ENCODE data around the gene PPFIA2. TPM values are rescaled to one million over a fixed set of nuclear protein-coding genes. Genes with fewer than 3 reads are reported as not detected.
A peak's percentile ranks its signal among the peaks of the same experiment; 100 is the strongest.
"Not testable (repeated sequence)": the region's sequence is repeated elsewhere in the genome, so short reads cannot be mapped to it uniquely, and the experiment has no call there.

PPFIA2 gene
- total RNA-seq, 1 donor from 2014 or later: 8.3 TPM

DNA sequence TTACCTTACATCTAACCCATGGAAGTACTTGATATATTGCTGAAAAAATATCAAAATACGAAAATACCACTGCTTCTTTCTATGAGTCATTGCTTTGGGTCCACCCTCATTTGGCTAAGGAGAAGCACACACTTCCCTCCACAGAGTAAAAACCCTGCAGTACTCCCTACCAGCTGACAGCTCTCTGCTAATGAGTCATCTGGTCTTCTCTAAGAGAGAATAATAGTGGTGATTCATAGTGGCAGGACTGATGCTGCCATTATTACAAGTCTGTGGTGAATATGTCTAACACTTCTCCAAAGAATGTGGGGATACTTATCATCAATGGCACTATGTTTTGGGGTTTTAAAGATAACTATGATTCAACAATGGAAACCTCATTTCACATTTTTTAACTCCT is 90.7 kb downstream of the PPFIA2 start:
- H3K27ac Mint-ChIP-seq (ENCODE audit: unreplicated experiment): no peak overlapping the region
- peaks cover 5% of the 10 kb centered on the region for H3K4me1 Mint-ChIP-seq
- DNase-seq (ENCODE audit: low read depth, low spot score): no peak
- no peaks in the 10 kb centered on the region for H3K9me3 Mint-ChIP-seq
- TF ChIP-seq, protein P1, sequence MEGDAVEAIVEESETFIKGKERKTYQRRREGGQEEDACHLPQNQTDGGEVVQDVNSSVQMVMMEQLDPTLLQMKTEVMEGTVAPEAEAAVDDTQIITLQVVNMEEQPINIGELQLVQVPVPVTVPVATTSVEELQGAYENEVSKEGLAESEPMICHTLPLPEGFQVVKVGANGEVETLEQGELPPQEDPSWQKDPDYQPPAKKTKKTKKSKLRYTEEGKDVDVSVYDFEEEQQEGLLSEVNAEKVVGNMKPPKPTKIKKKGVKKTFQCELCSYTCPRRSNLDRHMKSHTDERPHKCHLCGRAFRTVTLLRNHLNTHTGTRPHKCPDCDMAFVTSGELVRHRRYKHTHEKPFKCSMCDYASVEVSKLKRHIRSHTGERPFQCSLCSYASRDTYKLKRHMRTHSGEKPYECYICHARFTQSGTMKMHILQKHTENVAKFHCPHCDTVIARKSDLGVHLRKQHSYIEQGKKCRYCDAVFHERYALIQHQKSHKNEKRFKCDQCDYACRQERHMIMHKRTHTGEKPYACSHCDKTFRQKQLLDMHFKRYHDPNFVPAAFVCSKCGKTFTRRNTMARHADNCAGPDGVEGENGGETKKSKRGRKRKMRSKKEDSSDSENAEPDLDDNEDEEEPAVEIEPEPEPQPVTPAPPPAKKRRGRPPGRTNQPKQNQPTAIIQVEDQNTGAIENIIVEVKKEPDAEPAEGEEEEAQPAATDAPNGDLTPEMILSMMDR (conservative IDR thresholded peaks at IDR 0.05): no peak
- H3K36me3 Mint-ChIP-seq (ENCODE audit: low read depth): no peaks in the 10 kb centered on the region
- no peaks in the 10 kb centered on the region for H3K27me3 Mint-ChIP-seq (ENCODE audit: low read depth)
- H3K4me3 Mint-ChIP-seq: no peak overlapping the region

DNA sequence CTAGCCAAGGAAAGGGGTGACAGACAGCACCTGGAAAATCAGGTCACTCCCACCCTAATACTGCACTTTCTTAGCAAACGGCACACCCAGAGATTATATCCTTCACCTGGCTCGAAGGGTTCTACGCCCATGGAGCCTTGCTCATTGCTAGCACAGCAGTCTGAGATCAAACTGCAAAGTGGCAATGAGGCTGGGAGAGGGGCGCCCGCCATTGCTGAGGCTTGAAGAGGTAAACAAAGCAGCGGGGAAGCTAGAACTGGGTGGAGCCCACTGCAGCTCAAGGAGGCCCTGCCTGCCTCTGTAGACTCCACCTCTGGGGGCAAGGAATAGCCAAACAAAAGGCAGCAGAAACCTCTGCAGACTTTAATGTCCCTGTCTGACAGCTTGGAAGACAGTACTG is 99.8 kb downstream of the PPFIA2 start:
- not testable (repeated sequence) for H3K27ac Mint-ChIP-seq (ENCODE audit: unreplicated experiment); H3K4me3 Mint-ChIP-seq; H3K4me1 Mint-ChIP-seq; H3K27me3 Mint-ChIP-seq (ENCODE audit: low read depth); DNase-seq (ENCODE audit: low read depth, low spot score); H3K9me3 Mint-ChIP-seq; H3K36me3 Mint-ChIP-seq (ENCODE audit: low read depth)

DNA sequence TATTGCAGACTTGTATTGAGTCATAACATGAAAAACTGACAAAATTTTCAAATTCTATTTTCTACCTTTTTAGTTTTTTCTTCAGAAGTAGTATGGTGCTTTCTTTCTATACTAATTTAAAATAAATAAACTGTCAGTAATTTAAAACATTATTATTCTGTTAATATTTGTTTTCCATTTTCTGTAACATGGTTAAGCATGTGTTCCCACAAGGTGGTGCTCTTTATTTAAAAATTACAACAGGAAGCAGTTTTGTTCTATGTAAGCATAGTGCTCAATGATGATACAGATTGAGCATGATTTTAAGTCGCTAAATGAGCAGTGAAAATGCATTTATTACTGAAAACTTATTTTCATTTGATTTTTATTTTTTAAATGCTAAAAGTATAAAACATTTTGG is 114.6 kb downstream of the PPFIA2 start:
- TF ChIP-seq, protein P1 (conservative IDR thresholded peaks at IDR 0.05): peak; percentile 78
- Mint-ChIP-seq H3K27me3 (ENCODE audit: low read depth) (peaks cover 18% of the 10 kb centered on the region), H3K27ac (ENCODE audit: unreplicated experiment) (no peak overlapping the region), H3K4me3 (no peak overlapping the region), H3K9me3 (no peaks in the 10 kb centered on the region), H3K4me1 (no peaks in the 10 kb centered on the region), H3K36me3 (ENCODE audit: low read depth) (no peaks in the 10 kb centered on the region)
- no peak for DNase-seq (ENCODE audit: low read depth, low spot score)

DNA sequence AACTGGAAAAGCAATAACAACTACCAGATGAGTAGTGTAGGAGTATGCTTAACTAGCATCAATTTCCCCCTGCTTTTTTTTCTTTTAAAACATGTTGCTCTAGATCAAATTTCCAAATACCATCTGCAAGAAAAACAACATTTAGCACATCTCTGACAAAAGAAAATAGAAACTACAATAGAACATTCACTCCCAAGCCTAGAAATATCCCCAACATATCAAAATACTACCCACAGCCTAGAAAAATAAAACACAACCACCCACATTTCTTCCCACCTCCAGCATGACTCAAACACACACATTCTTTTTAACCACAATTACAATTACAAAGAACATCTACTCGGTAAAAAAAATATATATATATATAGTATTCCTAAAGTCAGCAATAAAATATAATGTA is 120.0 kb downstream of the PPFIA2 start:
- TF ChIP-seq, protein P1 (conservative IDR thresholded peaks at IDR 0.05): no peak
- DNase-seq (ENCODE audit: low read depth, low spot score): no peak

DNA sequence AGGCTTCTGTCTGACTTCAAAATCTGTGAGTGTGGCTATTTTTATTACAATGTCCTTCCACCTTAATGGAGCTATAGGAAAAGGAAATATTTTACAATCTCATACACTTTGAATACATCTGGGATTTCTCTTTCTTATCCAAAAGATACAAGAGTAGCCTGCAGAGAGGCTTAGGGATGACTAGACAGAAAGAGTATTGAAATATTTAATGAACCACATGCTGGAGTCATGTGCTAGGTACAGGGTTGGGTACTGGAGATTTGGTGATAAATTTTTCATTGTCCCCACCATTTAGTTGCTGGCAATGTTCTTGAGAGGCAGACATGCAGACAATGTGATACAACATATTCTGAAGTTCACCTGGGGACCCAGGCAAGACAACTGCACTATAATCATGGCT is 126.0 kb downstream of the PPFIA2 start:
- TF ChIP-seq, protein P1 (conservative IDR thresholded peaks at IDR 0.05): no peak
- H3K4me3 Mint-ChIP-seq: no peak overlapping the region
- H3K9me3 Mint-ChIP-seq: no peaks in the 10 kb centered on the region

More for the DNA sequence above, 120.0 kb downstream of the PPFIA2 start:
- no peaks in the 10 kb centered on the region for H3K9me3 Mint-ChIP-seq
- H3K27ac Mint-ChIP-seq (ENCODE audit: unreplicated experiment): no peak overlapping the region
- H3K4me1 Mint-ChIP-seq: no peaks in the 10 kb centered on the region
- peaks cover 18% of the 10 kb centered on the region for H3K27me3 Mint-ChIP-seq (ENCODE audit: low read depth)
- no peaks in the 10 kb centered on the region for H3K36me3 Mint-ChIP-seq (ENCODE audit: low read depth)
- no peak overlapping the region for H3K4me3 Mint-ChIP-seq

DNA sequence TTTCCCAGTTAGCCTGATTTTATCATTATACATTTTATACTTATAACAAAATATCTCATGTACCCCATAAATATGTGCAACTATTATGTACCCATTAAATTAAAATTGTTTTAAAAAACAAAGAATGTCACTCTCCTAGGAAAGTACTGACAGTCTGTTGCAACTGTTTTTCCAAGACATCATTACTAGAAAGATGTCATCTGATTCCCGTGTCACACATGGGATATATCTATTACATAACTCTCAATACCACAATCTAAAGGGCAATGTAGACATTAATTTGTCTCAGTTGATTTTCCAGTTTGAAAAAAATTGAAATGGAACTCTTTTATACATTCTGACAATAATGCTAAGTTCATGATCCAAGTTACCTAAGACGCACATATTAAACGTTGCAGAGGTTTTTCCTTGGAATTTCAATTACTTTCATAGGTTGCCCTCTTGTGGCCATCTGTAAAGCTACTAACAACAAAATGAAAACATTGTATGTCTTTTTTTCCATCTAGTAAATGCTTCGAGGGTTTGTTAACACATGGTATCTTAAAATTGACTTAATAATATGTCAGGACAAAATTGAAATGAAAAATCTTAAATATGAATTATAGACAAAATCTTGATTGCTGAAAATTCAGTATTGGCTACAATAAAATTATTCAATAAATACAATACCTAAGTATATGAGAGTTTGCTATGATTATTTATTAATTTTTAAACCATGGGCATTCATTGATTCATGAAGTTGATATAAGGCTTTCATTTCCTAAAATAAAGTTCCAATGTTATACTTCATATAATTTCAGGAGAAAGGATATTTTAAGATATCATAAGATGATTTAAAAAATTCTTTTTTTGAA is 131.6 kb downstream of the PPFIA2 start:
- no peaks in the 10 kb centered on the region for H3K9me3 Mint-ChIP-seq
- DNase-seq (ENCODE audit: low read depth, low spot score): no peak

More for the DNA sequence above, 126.0 kb downstream of the PPFIA2 start:
- Mint-ChIP-seq H3K4me1 (no peaks in the 10 kb centered on the region), H3K27me3 (ENCODE audit: low read depth) (peaks cover 13% of the 10 kb centered on the region), H3K36me3 (ENCODE audit: low read depth) (no peaks in the 10 kb centered on the region), H3K27ac (ENCODE audit: unreplicated experiment) (no peak overlapping the region)
- DNase-seq (ENCODE audit: low read depth, low spot score): no peak

More for the DNA sequence above, 131.6 kb downstream of the PPFIA2 start:
- Mint-ChIP-seq H3K27ac (ENCODE audit: unreplicated experiment) (no peak overlapping the region), H3K36me3 (ENCODE audit: low read depth) (no peaks in the 10 kb centered on the region), H3K4me3 (no peak overlapping the region), H3K4me1 (no peaks in the 10 kb centered on the region), H3K27me3 (ENCODE audit: low read depth) (peaks cover 9% of the 10 kb centered on the region)
- TF ChIP-seq, protein P1 (conservative IDR thresholded peaks at IDR 0.05): peak; percentile 84
